Measurements from ENCODE around the gene WWOX.

DNA sequence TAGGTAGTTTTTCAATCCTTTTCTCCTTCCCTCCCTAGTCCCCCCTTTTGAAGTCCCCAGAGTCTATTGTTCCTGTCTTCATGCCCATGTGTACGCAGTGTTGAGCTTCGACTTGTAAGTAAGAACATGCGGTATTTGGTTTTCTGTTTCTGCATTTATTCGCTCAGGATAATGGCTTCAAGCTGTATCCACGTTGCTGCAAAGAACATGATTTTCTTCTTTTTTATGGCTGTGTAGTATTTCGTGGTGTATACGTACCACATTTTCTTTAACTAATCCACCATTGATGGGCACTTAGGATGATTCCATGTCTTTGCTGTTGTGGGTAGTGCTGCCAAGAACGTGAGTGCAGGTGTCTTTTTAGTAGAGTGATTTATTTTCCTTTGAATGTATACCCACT, 651.2 kb downstream of the WWOX start:
- TF ChIP-seq, protein P1, sequence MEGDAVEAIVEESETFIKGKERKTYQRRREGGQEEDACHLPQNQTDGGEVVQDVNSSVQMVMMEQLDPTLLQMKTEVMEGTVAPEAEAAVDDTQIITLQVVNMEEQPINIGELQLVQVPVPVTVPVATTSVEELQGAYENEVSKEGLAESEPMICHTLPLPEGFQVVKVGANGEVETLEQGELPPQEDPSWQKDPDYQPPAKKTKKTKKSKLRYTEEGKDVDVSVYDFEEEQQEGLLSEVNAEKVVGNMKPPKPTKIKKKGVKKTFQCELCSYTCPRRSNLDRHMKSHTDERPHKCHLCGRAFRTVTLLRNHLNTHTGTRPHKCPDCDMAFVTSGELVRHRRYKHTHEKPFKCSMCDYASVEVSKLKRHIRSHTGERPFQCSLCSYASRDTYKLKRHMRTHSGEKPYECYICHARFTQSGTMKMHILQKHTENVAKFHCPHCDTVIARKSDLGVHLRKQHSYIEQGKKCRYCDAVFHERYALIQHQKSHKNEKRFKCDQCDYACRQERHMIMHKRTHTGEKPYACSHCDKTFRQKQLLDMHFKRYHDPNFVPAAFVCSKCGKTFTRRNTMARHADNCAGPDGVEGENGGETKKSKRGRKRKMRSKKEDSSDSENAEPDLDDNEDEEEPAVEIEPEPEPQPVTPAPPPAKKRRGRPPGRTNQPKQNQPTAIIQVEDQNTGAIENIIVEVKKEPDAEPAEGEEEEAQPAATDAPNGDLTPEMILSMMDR (conservative IDR thresholded peaks at IDR 0.05 in 1 of 2, IDR thresholded peaks at IDR 0.05 in 1 of 2; ENCODE audit: extremely low read depth in 1 of 2, insufficient read depth in 1 of 2, low read depth in 1 of 2, low read length in 2 of 2): no peak
- TF ChIP-seq EZH2 (IDR thresholded peaks at IDR 0.05; ENCODE audit: borderline replicate concordance, low read length): no peak

All from mammary epithelial cell (primary cell).